GM12891 (cell line): Measurements from ENCODE around the gene IRX3.

ENCODE experiments used
- PAX5 ChIP-seq: IDR thresholded peaks from 2 replicates; pipeline ENCODE4 v1.6.1; 2011; ENCODE audit warnings: low read length, moderate library complexity, mild to moderate bottlenecking; ENCODE audit not compliant: insufficient read depth, severe bottlenecking
- POLR2A ChIP-seq: IDR thresholded peaks from 2 replicates; pipeline ENCODE4 v1.6.1; 2011; ENCODE audit warnings: low read depth, low read length, control low read depth
- POLR2AphosphoS5 ChIP-seq: IDR thresholded peaks from 2 replicates; pipeline ENCODE4 v1.6.1; 2011; ENCODE audit warnings: low read depth, low read length, control low read depth
- POU2F2 ChIP-seq: IDR thresholded peaks from 2 replicates; pipeline ENCODE4 v1.6.1; 2011; ENCODE audit warnings: low read depth, mild to moderate bottlenecking, control low read depth, low read length, moderate library complexity
- SPI1 ChIP-seq: IDR thresholded peaks from 2 replicates; pipeline ENCODE4 v1.6.1; 2011; ENCODE audit warnings: low read depth, low read length, control low read depth
- TAF1 ChIP-seq: IDR thresholded peaks from 2 replicates; pipeline ENCODE4 v1.6.1; 2011; ENCODE audit warnings: low read depth, low read length, control low read depth

- no peak for TF ChIP-seq POLR2AphosphoS5
- TF ChIP-seq POLR2A, result no peak
- no peak for TF ChIP-seq TAF1
- TF ChIP-seq PAX5, result no peak
- TF ChIP-seq POU2F2, result no peak
- TF ChIP-seq SPI1, result no peak
Measured at GRCh38 chr16:54312502-54312991, 26.0 kb upstream of the IRX3 start.
